Stimulated activated CD8-positive, alpha-beta memory T cell treated with anti-CD3 and anti-CD28 coated beads, Interleukin-12 subunit alpha, Interleukin-12 subunit beta, amount 100 ng/mL, for 4 hours (primary cell): ENCODE results near the gene EIF4G3.
"Not testable (repeated sequence)": the region's sequence is repeated elsewhere in the genome, so short reads cannot be mapped to it uniquely, and the experiment has no call there.

Experiments used
- DNase-seq: peaks from one replicate; pipeline ENCODE4 v3.0.0-alpha.2; 2020; ENCODE audit warnings: low read depth

Gene EIF4G3

DNA sequence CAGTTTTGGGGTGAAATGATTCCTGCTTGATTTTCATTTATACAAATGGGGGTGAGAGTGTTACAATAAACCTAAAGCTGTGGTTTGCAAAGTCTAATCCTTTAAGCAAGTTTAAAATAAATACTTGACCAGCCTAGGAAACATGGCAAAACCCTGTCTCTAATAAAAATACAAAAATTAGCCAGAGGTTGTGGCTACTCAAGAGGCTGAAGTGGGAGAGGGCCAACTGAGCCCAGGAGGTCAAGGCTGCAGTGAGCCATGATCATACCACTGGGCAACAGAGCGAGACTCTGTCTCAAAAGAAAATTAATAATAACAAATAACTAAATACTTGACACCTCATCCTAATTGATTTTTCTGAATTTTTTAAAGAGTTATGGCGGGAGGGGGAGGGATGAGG lies 110.8 kb downstream of the EIF4G3 start:
- DNase-seq = no peak

DNA sequence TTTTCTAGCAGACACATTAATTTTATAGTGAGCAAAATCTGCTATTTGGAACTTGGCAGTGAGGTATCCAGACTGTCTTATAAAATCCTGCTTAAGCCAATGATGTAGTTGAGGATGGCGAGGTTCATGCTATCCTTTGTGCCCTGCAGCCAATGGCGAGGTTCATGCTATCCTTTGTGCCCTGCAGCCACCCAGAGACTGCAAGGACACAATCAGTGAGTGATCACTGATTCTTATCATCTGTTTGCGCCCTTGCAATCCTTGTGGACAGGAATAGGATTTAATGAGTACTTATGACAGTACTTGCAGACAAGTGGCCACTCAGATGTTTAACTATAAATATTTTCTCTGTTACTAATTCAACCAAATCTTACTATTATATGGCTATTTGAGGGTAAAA lies 112.6 kb downstream of the EIF4G3 start:
- no peak for DNase-seq

DNA sequence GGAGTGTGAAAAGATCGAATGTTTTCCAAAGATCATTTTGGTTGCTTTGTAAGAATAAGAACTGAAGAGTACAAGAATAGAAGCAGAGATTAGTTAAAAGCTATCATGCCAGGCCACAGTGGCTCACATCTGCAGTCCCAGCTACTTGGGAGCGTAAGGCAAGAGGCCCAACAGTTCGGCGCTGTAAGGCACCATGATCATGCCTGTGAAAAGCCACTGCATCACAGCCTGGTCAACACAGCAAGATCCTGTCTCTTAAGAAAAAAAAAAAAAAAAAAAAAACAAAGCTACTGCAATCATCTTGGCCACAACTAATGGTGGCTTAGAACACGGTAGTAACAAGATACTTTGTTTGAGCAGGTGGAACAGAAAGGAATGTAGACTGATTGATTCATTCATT lies 116.2 kb downstream of the EIF4G3 start:
- DNase-seq = no peak

DNA sequence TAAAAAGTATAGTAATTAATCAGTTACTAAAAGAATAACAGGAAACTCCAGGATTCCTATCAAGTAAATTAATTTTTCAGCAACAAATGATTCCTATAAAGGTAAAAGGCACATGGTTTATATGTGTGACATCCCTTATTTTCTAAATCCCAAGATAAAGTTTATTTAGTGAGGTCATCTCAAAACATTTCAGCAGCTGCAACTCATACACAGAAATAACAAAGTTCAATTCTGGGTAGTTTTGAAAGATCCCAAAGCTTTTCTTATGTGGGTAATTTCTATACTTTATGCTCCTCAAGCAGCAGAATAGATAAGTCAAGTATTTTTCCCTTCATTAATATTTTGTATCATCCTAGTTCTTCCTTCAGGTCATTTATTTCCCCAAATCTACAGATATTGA lies 117.7 kb downstream of the EIF4G3 start:
- DNase-seq = no peak

DNA sequence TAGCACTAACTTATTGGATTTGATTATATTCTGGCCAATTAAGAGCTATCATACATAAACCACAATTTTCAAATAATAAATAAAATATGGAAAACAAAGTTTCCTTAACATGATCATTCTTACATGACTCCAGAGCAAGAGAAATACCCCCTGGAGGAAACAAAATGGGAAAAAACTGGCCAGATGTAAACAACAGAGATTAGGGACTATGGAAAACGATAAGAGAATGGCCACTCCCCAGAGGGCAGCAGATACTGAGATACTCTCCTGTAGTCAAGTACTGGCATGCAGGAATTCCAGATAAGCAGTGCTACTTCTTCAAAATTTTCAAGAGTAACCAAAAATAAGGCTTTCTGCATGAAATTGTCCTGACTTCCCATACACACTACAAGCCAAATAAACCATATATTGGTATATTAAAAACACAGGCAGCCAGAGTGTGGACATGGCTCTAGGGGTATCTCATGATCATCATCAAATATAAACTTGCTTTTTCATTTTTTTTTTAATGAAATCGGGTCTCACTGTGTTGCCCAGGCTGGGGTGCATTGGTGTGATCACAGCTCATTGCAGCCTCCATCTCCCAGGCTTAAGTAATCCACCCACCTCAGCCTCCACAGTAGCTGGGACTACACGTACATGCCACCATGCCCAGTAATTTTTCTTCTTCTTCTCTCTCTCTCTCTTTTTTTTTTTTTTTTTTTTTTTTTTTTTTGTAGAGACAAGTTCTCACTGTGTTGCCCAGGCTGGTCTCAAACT lies 118.5 kb downstream of the EIF4G3 start:
- DNase-seq = no peak

DNA sequence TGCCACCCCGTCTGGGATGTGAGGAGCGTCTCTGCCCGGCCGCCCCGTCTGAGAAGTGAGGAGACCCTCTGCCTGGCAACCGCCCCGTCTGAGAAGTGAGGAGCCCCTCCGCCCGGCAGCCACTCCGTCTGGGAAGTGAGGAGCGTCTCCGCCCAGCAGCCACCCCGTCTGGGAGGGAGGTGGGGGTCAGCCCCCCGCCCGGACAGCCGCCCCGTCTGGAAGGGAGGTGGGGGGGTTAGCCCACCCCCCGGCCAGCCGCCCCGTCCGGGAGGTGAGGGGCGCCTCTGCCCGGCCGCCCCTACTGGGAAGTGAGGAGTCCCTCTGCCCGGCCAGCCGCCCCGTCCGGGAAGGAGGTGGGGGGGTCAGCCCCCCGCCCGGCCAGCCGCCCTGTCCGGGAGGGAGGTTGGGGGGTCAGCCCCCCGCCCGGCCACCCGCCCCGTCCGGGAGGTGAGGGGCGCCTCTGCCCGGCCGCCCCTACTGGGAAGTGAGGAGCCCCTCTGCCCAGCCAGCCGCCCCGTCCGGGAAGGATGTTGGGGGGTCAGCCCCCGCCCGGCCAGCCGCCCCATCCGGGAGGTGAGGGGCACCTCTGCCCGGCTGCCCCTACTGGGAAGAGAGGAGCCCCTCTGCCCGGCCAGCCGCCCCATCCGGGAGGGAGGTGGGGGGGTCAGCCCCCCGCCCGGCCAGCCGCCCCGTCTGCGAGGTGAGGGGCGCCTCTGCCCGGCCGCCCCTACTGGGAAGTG lies 123.3 kb downstream of the EIF4G3 start:
- DNase-seq = not testable (repeated sequence)

DNA sequence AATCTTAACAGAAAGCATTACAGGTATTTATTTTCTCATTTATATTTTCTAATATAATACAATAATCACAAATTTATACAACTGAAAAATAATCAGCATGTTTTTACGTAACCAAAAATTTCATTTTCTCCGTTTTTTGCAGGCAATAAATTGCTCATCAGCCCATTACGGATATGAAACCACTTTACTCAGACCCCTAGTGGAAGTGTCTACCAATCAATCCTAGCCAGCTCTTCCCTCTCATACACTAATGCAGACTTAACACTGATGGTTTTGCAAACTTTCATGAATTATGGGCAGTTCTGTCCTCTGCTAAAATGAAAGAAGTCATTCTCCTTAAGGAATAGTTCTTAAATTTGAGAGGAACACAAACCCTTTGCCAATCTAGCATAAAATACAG lies 124.7 kb downstream of the EIF4G3 start:
- no peak for DNase-seq

DNA sequence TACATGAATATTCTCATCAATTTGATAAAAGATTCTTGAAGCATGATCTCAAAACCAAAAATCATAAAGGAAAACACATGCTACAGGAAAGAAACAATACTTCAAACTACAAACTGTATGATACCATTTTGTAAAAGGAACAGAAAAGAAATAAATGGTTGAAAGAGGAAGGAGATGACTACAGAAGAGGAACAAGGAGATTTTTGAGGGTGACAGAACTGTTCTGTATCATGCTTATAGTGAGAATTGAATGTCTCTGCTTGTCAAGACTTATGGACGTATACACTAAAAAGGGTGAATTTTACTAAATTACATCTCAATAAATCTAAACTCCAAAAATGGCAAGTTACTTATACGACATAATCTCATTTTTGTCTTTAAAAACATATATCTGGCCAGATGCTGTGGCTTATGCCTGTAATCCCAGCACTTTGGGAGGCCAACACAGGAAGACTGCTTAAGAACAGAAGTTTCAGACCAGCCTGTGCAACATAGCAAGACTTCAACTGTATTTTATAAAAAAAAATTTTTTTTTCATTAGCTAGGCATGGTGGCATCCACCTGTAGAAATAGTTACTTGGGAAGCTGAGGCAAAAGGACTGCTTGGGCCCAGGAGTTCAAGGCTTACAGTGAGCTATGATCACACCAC lies 125.4 kb downstream of the EIF4G3 start:
- no peak for DNase-seq

DNA sequence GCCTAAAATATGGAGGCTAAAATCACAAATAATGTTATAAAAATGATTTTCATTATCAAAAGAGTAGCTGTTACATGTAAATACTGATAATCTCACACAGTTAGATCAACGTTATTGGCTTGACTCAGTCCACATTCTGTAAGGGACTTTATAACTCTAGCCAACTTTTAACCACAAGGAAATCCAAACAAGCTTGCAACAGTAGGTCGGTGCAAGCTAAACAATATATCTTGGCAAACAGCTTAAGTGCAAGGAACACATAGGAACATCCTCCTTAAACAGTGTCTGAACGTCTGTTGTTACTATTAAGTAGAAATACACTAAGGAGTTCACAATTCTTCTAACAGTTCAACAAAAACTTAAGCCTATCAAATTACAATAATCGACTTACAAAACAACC lies 126.7 kb downstream of the EIF4G3 start:
- DNase-seq = no peak

DNA sequence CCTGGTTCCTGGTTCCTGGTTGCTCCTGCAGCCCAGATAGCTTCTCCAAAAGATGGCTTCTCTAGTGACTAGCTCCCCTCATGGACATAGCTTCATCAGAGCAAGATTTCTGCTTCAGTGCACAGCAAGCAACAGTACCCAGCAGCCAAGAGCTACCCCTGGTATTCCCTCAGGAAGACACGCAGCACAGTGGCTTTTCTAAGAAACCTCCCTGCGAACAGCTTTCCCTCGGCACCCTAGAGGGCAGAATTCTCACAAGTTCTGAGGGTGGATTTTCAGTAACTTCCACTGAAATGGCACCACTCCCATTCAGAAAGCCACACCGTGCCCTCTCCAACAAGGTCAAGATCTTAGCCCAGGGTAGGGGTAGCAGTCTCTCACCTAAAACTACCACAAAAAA lies 128.2 kb downstream of the EIF4G3 start:
- no peak for DNase-seq

DNA sequence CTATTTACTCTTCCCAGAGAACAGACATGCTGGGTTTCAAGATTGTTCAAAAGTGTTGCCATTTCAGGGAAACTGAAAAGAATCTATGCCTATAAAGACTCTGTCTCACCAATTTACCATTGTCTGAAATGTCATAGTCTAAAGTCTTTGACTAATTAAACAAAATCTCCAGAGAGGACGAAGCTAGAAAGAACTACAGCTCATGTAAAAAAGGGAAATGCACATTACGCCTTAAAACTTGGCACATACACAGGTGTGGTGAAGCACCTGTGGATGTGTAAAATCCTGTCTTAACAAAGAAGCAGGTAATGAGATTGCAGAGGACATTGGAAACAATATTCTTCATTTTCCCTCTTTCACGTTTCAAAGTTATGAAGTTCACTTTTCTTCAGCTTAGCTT lies 130.6 kb downstream of the EIF4G3 start:
- no peak for DNase-seq

DNA sequence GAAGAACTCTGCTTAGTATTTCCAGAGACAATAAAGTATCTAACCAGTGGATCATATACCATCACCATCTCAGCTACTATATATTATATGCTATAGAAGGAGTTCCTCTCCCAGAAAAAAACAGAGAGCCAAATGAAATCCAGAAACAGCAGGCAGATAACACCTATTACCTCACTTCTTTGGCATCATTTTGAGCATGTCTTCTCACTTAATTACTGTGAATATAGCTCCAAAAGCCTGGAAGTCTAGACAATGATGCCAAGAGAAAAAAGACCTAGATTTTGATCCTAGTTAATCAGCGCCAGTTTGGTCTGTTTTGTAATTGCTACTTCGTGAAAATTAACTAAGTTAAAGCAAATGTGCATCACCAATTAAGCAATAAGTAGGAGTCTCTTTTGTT lies 131.3 kb downstream of the EIF4G3 start:
- DNase-seq = no peak

DNA sequence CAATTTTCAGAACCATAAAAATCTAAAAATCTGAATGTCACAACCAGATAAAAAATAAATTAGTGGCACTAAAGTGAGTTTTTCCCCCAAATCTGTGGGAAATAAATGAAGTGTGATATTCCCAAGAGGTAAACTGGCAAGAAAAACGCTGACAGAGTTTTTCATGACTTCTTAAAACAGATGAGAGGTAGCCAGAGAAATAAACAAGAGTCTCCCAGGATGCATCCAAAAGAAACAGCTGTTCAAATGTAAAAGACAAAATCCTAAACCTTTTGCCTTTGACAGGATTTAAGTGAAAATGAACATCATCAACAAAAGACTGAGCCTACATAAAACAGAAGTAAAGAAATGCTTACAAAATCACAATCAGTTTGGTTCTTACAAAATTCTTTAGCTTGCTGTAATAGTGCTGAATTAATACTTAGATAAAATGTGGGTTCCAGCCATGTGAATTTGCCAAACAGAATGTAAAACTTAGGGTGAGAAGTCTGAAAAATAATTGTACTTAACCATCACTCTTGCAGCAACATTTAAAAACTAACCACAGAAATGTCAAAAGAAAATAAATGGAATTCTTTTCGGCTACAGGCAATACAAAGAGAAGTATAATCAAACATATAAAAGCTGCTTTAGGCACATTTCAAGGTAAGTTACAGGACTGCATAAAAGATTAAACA lies 133.6 kb downstream of the EIF4G3 start:
- no peak for DNase-seq

DNA sequence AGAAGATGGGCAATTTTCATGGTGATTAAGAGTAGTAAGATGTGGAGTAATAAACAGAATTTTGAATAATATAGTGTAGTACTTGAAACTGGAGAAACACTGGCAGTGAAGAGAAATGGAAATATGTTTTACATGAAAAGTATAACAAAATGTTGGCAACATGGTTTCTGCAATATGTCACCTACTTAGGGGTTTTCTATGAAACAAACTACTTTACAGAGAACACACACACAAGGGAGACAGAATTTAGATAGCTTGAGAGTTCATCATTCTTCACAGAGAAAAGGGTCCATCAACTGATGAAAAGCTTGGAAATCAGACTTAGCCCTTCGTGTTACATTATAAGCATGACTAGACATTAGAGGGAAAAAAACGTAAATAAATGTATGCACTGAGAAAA lies 135.2 kb downstream of the EIF4G3 start:
- DNase-seq = no peak

DNA sequence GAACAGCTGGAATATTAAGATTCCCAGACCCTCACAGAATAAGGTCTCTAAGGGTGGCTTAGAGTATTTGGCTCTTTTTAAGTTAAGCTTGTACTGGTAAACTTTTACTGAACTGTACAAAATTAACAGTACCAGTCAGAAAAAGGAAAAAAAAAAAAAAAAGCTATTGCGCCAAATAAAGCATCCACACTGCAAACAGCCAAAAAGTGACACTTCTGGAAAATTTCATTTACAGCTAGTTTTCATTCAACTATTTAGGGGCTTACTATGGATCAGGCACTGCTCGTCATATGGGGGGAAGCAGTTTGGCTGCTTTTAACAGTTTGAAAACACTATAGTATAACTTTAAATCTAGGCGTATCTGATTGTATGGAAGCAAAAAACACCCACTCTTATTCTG lies 139.6 kb downstream of the EIF4G3 start:
- DNase-seq = no peak

DNA sequence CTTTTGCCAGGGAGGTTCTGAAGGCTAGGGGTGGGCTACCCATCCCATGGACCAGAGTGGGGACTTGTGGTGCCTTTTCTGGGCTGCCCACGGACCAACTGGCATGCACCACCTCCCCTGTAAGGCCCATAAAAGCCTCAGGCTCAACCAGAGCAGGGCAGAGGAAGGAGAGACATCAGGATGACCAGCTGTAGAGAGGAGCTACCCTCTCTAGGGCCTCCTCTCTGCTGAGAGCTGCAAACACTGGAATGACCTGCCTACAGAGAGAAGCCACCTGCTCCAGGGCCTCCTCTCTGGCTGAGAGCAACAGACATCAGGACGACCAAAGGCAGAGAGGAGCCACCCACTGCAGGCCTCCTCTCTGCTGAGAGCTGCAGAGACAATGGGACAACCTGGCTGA lies 140.9 kb downstream of the EIF4G3 start:
- DNase-seq = no peak

DNA sequence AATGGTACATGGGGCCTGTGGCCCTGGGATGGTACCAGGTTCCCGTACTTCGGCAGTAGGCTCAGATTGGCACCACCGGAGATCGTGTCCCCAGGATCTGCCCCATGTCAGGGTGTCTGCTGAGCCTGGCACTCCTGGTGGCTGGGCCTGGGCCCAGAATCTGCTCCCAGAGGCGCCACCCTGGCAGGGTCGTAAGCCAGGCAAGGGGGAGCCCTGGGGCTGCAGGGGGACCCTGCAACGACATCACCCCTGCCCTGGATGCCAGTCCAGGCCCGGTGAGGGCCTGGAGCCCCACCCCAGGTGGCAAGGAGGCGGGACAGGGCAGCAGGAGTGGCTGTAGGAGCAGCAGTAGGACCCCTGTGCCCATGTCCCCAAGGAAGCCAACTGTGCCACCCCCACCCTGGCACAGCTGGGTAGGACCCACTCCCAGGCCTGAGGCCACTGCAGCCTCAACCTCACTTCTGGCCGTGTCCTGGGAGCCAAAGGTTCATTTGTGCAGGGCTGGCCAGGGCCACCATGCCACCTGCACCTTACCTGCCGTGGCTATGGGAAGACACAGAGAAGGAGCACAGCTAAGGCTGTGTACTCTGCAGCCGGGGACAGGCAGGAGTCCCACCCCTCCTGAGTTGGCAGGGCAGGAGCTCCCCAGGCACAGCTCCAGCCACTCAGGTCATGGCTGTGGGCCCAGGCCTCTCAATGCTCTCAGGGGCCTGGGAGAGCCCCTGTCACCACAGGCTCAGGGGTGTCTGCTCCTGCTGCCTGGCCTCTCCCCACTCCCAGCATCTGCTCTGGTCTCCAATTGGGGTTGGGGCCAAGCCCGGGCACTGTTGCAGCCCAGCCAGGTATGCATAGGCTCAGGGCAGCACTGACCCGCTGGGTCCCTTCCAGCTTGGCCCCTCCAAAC lies 141.7 kb downstream of the EIF4G3 start:
- DNase-seq = no peak

DNA sequence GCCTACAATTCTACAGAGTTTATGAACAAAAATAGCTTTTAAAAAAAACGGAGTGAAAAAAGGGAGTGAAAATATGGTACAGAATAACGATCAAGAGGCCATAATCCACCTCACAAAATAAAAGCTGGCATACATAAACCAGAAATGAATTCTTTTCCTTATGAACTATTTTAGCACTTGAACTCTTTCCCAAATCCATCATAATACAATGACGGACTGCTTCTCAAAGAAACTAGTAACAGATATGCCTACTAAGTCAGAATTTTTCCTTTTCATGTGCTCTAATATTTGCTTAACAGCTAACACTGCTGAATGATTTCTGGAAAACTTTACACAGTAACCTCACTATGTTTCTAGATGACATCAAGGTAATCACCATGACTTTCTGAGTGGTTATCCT lies 144.0 kb downstream of the EIF4G3 start:
- no peak for DNase-seq

DNA sequence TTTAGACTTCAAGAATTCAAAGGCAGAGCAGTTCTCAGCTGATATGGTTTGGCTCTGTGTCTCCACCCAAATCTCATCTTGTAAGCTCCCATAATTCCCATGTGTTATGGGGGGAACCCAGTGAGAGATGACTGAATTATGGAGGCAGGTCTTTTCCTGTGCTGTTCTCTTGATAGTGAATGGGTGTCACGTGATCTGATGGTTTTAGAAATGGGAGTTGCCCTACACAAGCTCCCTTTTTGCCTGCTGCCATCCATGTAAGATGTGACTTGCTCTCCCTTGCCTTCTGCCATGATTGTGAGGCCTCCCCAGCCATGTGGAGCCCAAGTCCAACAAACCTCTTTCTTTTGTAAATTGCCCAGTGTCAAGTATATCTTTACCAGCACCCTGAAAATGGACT lies 146.5 kb downstream of the EIF4G3 start:
- no peak for DNase-seq

DNA sequence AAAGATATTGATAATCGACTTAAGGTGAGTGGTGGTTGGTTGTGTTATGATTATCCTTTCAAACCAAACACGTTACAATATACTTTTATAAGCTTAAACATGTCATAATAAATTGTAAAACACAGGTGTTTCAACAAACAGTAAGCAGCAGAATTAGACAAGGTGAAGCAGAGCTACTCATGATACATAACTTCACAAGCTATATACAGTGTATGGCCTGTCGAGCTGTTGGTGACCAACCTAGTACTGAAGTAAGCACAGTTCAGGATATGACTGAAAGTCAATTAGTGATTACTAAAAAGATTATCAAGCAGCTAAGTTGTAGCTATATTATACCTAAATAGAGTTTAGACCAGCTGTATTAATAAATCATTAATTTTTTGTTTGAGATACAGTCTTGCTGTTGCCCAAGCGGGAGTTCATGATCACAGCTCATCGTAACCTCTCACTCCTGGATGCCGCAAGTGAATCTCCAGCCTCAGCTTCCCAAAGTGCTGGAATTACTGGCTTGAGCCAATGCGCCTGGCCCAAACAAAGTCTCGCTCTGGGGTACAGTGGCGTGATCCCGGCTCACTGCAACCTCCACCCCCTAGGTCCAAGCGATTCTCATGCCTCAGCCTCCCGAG lies 148.1 kb downstream of the EIF4G3 start:
- no peak for DNase-seq

DNA sequence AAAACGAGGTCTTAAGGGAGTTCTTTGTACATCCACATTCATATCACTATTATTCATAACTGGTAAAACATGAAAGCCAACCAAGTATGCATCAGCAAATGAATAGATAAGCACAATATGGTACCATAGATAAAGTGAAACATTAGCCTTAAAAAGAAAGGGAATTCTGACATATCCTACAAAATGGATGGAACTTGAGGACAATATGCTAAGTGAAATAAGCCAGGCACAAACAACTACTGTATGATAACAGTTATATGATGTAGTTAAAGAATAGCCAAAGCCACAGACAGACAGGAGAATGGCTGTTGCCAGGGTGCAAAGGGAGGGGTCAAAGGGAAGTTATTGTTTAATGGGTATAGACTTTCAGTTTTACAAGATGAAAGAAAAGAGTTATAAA lies 148.9 kb downstream of the EIF4G3 start:
- DNase-seq = no peak
